HEK293T (cell line): ENCODE measurements around the gene POLN.

Experiments
- CTCF ChIA-PET: fragments of 350-600 bp; formaldehyde crosslinking; extraction: SDS; loops from one replicate; lab custom pipeline; 2021; ENCODE audit warnings: antibody characterized with exemption, inconsistent platforms; lab: Yijun Ruan, JAX
- POLR2A ChIA-PET: fragments of 350-600 bp; formaldehyde crosslinking; extraction: SDS; loops from one replicate; lab custom pipeline; 2020; ENCODE audit warnings: antibody characterized with exemption, inconsistent platforms; lab: Yijun Ruan, JAX
- DNase-seq: peaks from one replicate; pipeline ENCODE4 v3.0.0; 2012; ENCODE audit warnings: mixed read lengths; ENCODE audit errors: extremely low spot score
- ARNT ChIP-seq: fragments of 450-650 bp; IDR thresholded peaks from 2 replicates; pipeline ENCODE4 v1.6.1; 2017; ENCODE audit warnings: mild to moderate bottlenecking
- BHLHE40 ChIP-seq: fragments of 450-650 bp; IDR thresholded peaks from 2 replicates; pipeline ENCODE4 v1.6.1; 2016; ENCODE audit warnings: mild to moderate bottlenecking, moderate library complexity, borderline replicate concordance
- CTBP1 ChIP-seq: fragments of 450-650 bp; IDR thresholded peaks from 2 replicates; pipeline ENCODE4 v1.6.1; 2016; ENCODE audit warnings: borderline replicate concordance
- ELF4 ChIP-seq: fragments of 450-650 bp; IDR thresholded peaks from 2 replicates; pipeline ENCODE4 v1.6.1; 2017; ENCODE audit warnings: antibody characterized with exemption
- FOXA1 ChIP-seq: fragments of 450-650 bp; IDR thresholded peaks from 2 replicates; pipeline ENCODE4 v1.6.1; 2016; ENCODE audit warnings: mild to moderate bottlenecking
- FOXK2 ChIP-seq: fragments of 450-650 bp; IDR thresholded peaks from 2 replicates; pipeline ENCODE4 v1.6.1; 2016; ENCODE audit warnings: mild to moderate bottlenecking
- FOXM1 ChIP-seq: fragments of 450-650 bp; IDR thresholded peaks from 2 replicates; pipeline ENCODE4 v1.6.1; 2017; ENCODE audit warnings: mild to moderate bottlenecking, borderline replicate concordance
- HDGF ChIP-seq: fragments of 450-650 bp; IDR thresholded peaks from 2 replicates; pipeline ENCODE4 v1.6.1; 2017; ENCODE audit warnings: antibody characterized with exemption, borderline replicate concordance
- L3MBTL2 ChIP-seq: fragments of 450-650 bp; conservative IDR thresholded peaks from 2 replicates; pipeline ENCODE4 v1.6.1; 2016; ENCODE audit warnings: mild to moderate bottlenecking
- LEF1 ChIP-seq: fragments of 450-650 bp; IDR thresholded peaks from 2 replicates; pipeline ENCODE4 v1.6.1; 2017; ENCODE audit warnings: mild to moderate bottlenecking, borderline replicate concordance
- NFRKB ChIP-seq: fragments of 450-650 bp; IDR thresholded peaks from 2 replicates; pipeline ENCODE4 v1.6.1; 2016; ENCODE audit warnings: mild to moderate bottlenecking, moderate library complexity
- SP1 ChIP-seq: fragments of 450-650 bp; IDR thresholded peaks from 2 replicates; pipeline ENCODE4 v1.6.1; 2017
- SUZ12 ChIP-seq: fragments of 450-650 bp; IDR thresholded peaks from 2 replicates; pipeline ENCODE4 v1.6.1; 2016; ENCODE audit warnings: mild to moderate bottlenecking
- TARDBP ChIP-seq: fragments of 450-650 bp; IDR thresholded peaks from 2 replicates; pipeline ENCODE4 v1.6.1; 2016
- ZNF384 ChIP-seq: fragments of 450-650 bp; IDR thresholded peaks from 2 replicates; pipeline ENCODE4 v1.6.1; 2016
- TF ChIP-seq, protein P1 (sequence below): fragments of 450-650 bp; IDR thresholded peaks from 2 replicates; pipeline ENCODE4 v1.6.1; 2016

POLN gene

DNA sequence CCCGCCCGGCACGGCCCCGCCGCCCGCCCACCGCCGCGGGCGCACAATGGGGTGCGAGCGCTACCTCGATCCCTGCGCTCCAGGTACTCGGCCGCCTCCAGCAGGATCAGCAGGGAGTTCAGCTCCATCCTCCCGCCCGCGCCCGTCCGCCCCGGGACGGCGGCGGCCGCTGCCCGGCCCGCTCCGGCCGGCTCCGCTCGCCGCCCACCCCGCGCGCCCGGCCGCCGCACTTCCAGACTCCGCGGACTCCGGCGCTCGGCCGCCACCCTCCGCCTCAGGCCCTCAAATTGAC is 19.9 kb upstream of the POLN start, which contains the start of gene MXD4:
Gene MXD4 (minus strand): TSS at position 257 of the 292 bp plus-strand sequence. CDS start 129 bp downstream, at position 128.
- TF ChIP-seq FOXM1 (peak; percentile 34; the same call in 1 of the 2 replicates), TARDBP (no peak), ARNT (0 out of 2 replicates have a peak, but pooled peaks have one; percentile 21), CTBP1 (no peak), ZNF384 (no peak), HDGF (no peak), BHLHE40 (no peak)
- ChIA-PET POLR2A (interaction anchor here (0.6 to 2.0 kb wide), 18 partner anchors 10 to 383 kb away, joined by 3 to 11 read pairs (median 3); partner anchors contain the start of genes CFAP99, HAUS3, POLN and RNF4), CTCF (no interaction called here)
- peak; percentile 22 for DNase-seq

DNA sequence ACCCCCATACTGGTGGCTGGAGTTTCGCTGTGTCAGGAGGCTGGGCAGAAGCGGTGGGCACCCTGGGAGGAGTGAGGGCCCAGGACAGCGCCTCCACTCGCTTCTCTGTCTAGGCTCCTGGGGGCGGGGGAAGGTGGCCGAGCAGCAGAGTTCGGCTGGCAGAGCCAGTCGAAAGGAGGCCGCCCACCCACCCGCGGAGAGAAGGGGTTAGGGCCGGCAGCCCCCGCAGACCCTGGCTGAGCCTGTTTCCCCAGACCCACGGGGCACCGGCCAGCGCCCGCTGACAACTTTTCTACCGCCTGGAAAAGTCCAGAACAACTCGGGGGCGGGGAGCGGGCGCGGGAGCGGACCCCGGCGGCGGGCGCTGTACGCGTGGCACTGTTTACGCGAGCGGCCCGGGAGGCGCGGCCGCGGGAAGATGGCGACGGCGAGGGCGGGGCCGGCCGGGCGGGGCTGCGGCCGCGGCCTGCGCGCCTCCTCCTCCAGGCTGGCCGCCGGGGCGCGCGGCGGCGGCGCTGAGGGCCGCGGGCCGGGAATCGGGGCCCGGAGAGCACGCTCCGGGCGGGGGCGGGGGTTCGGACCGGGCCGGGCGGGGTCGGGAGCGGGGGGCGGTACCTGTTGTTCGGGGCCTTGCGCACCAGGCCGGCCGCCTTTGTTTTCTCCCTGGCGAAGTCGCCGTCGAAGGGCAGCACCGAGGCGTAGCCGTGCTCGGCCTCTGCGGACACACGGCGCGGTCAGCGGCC is 19.4 kb upstream of the POLN start:
- POLR2A ChIA-PET = interaction anchor here (0.7 to 2.0 kb wide), 4 partner anchors 10 to 160 kb away, joined by 3 to 11 read pairs (median 3); no protein-coding TSS in a partner anchor
- TF ChIP-seq FOXK2 = no peak
- no peak for TF ChIP-seq FOXA1
- TF ChIP-seq FOXM1 = no peak
- no peak for TF ChIP-seq CTBP1
- no peak for TF ChIP-seq ELF4
- TF ChIP-seq NFRKB = no peak
- no peak for TF ChIP-seq ARNT
- no peak for TF ChIP-seq LEF1
- no peak for TF ChIP-seq TARDBP
- TF ChIP-seq, protein P1, sequence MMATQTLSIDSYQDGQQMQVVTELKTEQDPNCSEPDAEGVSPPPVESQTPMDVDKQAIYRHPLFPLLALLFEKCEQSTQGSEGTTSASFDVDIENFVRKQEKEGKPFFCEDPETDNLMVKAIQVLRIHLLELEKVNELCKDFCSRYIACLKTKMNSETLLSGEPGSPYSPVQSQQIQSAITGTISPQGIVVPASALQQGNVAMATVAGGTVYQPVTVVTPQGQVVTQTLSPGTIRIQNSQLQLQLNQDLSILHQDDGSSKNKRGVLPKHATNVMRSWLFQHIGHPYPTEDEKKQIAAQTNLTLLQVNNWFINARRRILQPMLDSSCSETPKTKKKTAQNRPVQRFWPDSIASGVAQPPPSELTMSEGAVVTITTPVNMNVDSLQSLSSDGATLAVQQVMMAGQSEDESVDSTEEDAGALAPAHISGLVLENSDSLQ = no peak
- DNase-seq = peak; percentile 76
- CTCF ChIA-PET = no interaction called here

DNA sequence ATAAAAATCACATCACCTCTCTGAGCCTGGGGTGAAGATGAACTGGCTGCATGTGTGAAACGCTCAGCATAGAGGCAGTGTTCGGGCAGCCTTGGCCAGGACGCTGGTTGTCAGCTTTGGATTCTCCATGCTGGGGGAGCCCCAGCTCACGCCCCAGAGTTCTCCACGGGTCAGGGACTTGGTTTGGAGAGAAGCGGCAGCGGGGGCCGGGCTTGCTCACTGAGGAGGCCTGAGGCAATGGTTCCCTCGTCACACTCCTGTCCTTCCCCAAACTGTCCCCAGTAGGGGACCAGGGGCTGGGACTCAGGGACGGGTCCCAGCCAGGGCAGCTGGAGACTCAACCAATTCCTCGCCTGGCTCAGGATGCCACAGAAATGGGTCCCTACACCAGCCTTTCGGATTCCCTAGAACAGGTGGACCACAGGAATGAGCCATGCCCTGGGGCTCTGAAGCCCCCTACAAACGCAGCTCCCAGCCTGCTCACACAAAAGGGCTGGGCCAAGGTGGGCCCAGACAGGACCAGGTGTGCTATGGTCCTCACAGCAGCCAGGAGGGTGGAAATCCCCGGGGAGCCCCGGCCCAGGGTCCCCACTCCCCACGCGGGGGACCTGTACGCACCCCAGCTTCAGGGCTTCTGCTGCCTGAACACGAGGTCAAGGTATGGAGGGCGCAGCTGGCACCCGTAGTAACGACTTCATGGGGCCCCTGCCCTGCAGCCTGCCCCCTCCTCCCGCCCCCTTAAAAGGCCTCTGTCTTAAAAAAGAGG is 18.6 kb upstream of the POLN start:
- CTCF ChIA-PET = no interaction called here
- no peak for TF ChIP-seq HDGF
- TF ChIP-seq NFRKB = no peak
- TF ChIP-seq SUZ12 = no peak
- TF ChIP-seq BHLHE40 = no peak
- TF ChIP-seq, protein P1 = no peak
- no peak for TF ChIP-seq ZNF384
- TF ChIP-seq FOXM1 = no peak
- TF ChIP-seq ELF4 = no peak
- no peak for TF ChIP-seq L3MBTL2
- no peak for TF ChIP-seq LEF1
- POLR2A ChIA-PET = interaction anchor here (1.0 to 1.1 kb wide), 2 partner anchors 9 to 36 kb away, joined by 3 read pairs; no protein-coding TSS in a partner anchor
- no peak for DNase-seq

DNA sequence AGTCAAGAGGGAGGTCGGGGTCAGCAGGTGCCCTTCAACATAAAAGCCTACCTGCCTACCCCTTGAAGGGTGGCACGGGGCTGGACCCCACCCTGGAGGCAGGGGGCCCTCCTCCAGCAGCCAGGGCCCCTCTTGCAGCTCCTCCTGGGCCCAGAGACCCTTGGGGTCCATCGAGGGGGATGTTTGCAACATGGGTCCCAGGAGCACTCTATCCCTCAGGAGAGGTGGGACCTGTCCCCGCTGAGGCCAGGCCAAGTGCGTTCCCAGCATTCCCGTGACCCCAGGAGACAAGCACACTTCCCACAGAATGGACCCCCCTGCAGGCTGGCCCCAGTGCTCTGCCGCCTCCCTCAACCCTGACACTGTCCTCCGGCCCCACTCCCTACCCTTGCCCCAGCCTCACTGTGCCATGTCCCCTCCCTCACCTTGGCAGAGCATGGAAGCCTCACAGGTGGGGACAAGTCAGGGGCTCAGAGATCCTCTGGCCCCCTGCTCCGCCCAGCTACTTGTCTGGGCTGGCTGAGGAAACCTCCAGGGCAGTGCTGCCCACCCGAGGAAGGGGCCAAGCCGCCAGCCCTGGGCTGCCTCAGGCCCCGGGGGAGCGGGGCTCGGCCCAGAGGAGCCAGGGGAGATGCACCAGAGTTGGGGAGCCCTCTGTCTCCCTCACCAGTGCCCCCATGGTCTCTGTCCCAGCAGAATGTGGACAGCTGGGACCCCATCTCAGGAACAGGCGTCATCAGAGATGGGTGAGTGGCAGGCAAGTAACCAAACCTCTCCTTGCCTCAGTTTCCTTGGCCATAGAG is 17.8 kb upstream of the POLN start:
- TF ChIP-seq ZNF384 (no peak), BHLHE40 (no peak), ARNT (no peak), FOXK2 (no peak), NFRKB (no peak), HDGF (no peak), SP1 (no peak), FOXM1 (no peak)
- ChIA-PET POLR2A (interaction anchor here (1.0 to 1.1 kb wide), 2 partner anchors 8 to 36 kb away, joined by 3 read pairs; no protein-coding TSS in a partner anchor), CTCF (no interaction called here)
- no peak for DNase-seq

DNA sequence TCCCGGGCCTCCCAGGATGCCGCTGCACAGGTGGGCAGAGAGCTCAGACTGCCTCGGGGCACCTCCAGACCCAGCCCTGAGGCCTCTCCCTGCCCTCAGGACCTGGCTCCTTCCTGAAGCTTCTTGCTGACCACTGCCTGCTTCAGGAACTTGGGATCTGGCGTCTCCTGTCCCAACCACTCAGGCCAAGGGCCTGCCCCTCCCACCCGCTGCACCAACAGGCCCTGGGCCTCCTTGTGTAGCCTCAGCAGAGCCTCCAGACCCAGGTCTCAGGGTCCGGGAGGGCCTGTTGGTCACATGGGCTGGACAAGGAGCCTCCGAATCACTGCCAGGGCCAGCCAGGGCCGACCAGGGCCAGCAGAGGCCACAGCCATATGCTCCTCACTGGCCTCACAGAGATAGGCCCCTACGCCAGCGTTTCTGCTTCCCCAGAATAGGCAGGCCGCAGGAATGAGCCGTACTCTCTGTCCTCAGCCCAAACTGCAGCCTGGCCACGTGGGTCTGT is 17.2 kb upstream of the POLN start:
- ChIA-PET POLR2A (no interaction called here), CTCF (no interaction called here)
- DNase-seq = no peak
- no peak for TF ChIP-seq ELF4
- no peak for TF ChIP-seq L3MBTL2
- TF ChIP-seq FOXK2 = no peak
- no peak for TF ChIP-seq NFRKB
- TF ChIP-seq FOXM1 = no peak
- TF ChIP-seq, protein P1 = no peak
- TF ChIP-seq FOXA1 = no peak
